ENCODE data around the gene CXCR5.
A peak's percentile ranks its signal among the peaks of the same experiment; 100 is the strongest.

- TF ChIP-seq POLR2A (IDR thresholded peaks at IDR 0.05; ENCODE audit: low read depth) (peak; percentile 8), POLR2AphosphoS5 (IDR thresholded peaks at IDR 0.05) (no peak), CTCF (IDR thresholded peaks at IDR 0.05) (no peak)
Measured at GRCh38 chr11:118918686-118919280, 35.1 kb downstream of the CXCR5 start.

Measured in esophagus muscularis mucosa (tissue), 3 donors.